Naive thymus-derived CD8-positive, alpha-beta T cell (primary cell): ENCODE data around the gene CUX1. TPM values are rescaled to one million over a fixed set of nuclear protein-coding genes. Genes with fewer than 3 reads are reported as not detected.
A peak's percentile ranks its signal among the peaks of the same experiment; 100 is the strongest.

ENCODE experiments used
- ATAC-seq, 2 donors: fragments of 150-1000 bp; cut with Tn5 transposase in 1 of 2; sonication (Bioruptor Pico), chemical (Tn5 transposase) in 1 of 2; 1 replicate in 1 of 2; 2 replicates in 1 of 2; pipeline ENCODE4 v1.10.0; 2021; ENCODE audit warnings: mild to moderate bottlenecking in 2 of 2, moderate library complexity in 2 of 2
- POLR2A ChIA-PET: fragments of 350-600 bp; sonication (Branson Sonifier 250); formaldehyde crosslinking; loops from one replicate; lab custom pipeline; 2021; ENCODE audit warnings: antibody characterized with exemption; lab: Charles Lee
- DNase-seq, 10 donors: peaks; one replicate each; pipeline versions ENCODE4 v3.0.0 to v3.0.0-alpha.2; 2020 to 2022
- H3K27ac Mint-ChIP-seq, 10 donors: one replicate each; pipeline ENCODE4 v1.8.0; 2020 to 2022; ENCODE audit warnings: mild to moderate bottlenecking in 10 of 10, mixed read lengths in 10 of 10, moderate library complexity in 4 of 10, inconsistent platforms in 1 of 10
- H3K27me3 Mint-ChIP-seq, 5 donors: one replicate each; pipeline ENCODE4 v1.8.0; 2021 to 2022; ENCODE audit warnings: mixed read lengths in 5 of 5
- H3K36me3 Mint-ChIP-seq, 3 donors: one replicate each; pipeline ENCODE4 v1.8.0; 2020 to 2022; ENCODE audit warnings: mixed read lengths in 3 of 3, mild to moderate bottlenecking in 2 of 3, inconsistent platforms in 1 of 3
- H3K4me1 Mint-ChIP-seq, 4 donors: one replicate each; pipeline ENCODE4 v1.8.0; 2021 to 2022; ENCODE audit warnings: mixed read lengths in 4 of 4
- H3K4me3 Mint-ChIP-seq, 10 donors: one replicate each; pipeline ENCODE4 v1.8.0; 2020 to 2022; ENCODE audit warnings: mild to moderate bottlenecking in 10 of 10, mixed read lengths in 10 of 10, moderate library complexity in 6 of 10, inconsistent platforms in 1 of 10
- H3K9me3 Mint-ChIP-seq, 9 donors: one replicate each; pipeline ENCODE4 v1.8.0; 2020 to 2022; ENCODE audit warnings: mixed read lengths in 9 of 9, mild to moderate bottlenecking in 3 of 9, inconsistent platforms in 1 of 9, moderate library complexity in 1 of 9
- polyA plus RNA-seq, 3 donors: library from polyadenylated mRNA; unstranded; fragments of 300-500 nt; fragmentation: Illumina TruSeq; gene quantifications; one replicate each; pipeline ENCODE4 v1.2.3, GENCODE V29; 2021
- total RNA-seq, 8 experiments: library from RNA in 2 of 8; stranded (reverse) in 2 of 8; gene quantifications; one replicate each; pipeline ENCODE4 v1.2.3 and lab custom pipeline; 2021 to 2026

CUX1 gene
- total and polyA plus RNA-seq, 5 experiments from 2014 or later: 10.3 to 66.2 (median 24.1) TPM

DNA sequence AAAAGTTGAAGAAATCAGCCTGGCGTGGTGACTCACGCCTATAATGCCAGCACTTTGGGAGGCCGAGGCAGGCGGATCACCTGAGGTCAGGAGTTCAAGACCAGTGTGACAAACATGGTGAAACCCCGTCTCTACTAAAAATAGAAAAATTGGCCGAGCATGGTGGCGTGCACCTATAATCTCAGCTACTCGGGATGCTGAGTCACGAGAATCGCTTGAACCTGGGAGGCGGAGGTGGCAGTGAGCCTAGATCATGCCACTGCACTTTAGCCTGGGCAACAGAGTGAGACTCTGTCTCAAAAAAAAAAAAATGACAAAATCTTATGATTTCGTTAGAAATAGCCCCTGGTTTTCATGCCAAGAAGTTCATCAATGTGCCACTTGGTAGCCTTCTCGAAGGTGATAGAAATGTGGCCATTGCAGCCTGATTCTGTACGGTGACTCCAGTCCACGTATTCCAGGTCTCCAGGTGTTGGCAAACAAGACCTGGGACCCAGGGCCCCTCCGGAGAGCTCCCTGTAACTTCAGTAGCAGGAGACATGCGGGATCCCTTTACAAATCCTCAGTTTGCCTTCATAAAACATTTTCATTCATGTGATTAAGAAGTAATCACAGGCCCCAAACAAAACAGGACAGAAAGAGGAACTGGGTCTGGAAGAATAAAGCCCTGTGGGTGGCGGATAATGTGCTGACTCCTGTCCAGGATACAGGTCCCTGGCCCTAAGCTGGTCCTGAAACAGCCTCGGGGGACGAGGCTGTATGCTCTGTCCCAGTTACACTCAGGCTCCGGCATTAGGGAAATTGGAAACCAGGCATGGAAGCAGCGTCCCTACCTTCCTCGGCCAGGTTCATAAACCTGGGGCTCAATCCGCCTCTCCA, 262.0 kb downstream of the CUX1 start:
- Mint-ChIP-seq H3K4me1 (peaks cover 5 to 10% (median 5%) of the 10 kb centered on the region in 4 donors), H3K4me3 (peak overlapping the region in 1 of 10 donors; percentile 12), H3K27me3 (no peaks in the 10 kb centered on the region), H3K27ac (no peak overlapping the region), H3K36me3 (peaks cover 21 to 63% (median 54%) of the 10 kb centered on the region in 3 donors), H3K9me3 (peaks cover 0 to 28% (median 10%) of the 10 kb centered on the region in 9 donors)
- no peak for DNase-seq
- POLR2A ChIA-PET: no interaction called here
- ATAC-seq: no peak

DNA sequence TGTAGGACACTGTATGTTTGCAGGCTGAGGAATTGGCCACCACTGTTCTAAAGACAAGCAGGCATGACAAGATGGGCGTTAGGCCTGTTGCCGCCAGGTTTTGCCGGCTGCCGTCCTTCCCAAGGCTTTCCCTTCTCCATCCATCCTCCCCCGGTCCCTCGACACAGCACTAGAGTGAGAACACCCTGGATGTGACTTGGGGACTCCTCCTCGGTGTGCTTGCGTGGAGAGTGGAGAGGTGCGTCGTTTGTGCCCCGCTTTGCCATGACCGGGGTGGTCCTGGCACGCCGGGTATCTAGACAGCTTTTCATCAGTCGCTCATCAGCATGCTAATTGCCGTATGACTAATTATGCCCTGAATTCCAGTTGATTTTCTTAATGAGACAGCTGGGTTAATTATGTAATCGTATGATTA, 262.6 kb downstream of the CUX1 start:
- Mint-ChIP-seq H3K4me3 (peak overlapping the region in 1 of 10 donors; percentile 12), H3K27ac (no peak overlapping the region), H3K9me3 (peaks cover 0 to 28% (median 10%) of the 10 kb centered on the region in 9 donors), H3K4me1 (peaks cover 5 to 10% (median 5%) of the 10 kb centered on the region in 4 donors), H3K27me3 (no peaks in the 10 kb centered on the region), H3K36me3 (peaks cover 21 to 68% (median 55%) of the 10 kb centered on the region in 3 donors)
- no peak for DNase-seq
- POLR2A ChIA-PET: no interaction called here
- no peak for ATAC-seq

DNA sequence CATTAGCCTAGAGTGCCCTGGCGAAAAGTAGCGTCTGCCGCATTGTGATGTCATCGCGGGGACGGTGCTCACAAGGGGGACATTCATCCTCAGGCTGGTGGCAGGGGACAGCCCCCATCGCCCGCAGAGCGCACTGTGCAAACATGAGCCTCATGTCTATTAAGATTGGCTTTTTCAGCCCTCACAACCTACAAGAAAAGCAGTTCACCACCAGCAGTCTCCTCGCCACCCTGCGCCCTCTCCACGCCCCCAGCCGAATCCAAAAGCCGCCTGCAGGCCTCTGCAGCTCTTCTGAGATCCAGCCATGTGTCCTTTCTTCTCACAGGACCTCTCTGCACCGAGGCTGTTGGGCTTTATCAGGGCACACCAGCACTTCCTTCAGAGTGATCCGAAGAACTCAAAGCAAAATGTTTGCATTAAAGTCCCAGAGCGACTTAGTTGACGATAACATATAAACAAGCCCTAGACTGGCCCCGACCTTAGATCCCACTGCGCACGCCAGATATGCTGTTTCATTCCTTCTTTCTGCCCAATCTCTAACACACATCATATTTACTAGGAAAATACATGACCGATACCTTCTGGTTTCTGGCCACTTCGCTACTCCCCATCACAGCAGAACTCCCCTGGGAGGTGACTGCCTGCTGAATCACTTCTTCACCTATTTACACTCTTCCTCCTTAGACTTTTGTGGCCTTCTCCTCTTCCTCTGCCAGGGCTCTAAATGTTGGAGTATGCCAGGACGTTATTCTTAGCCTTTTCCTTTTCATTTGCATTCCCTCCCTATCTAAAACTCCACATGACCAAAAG, 263.2 kb downstream of the CUX1 start:
- no peak for ATAC-seq

DNA sequence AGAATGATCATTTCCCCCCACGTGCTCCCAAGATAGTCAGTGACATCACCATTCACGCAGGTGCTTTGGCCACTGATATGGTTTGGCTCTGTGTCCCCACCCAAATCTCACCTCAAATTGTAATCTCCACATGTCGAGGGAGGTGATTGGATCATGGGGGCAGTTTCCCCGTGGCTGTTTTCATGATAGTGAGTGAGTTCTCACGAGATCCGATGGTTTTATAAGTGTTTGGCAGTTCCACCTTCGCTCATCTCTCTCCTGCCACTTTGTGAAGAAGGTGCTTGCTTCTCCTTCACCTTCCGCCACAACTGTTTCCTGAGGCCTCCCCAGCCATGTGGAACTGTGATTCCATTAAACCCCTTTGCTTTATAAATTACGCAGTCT, 263.8 kb downstream of the CUX1 start:
- H3K27ac Mint-ChIP-seq: peak overlapping the region in 3 of 10 donors; percentile 0 to 61 (median 41)
- H3K4me3 Mint-ChIP-seq: no peak overlapping the region
- H3K9me3 Mint-ChIP-seq: peaks cover 0 to 37% (median 10%) of the 10 kb centered on the region in 9 donors
- peaks cover 26 to 70% (median 52%) of the 10 kb centered on the region in 3 donors for H3K36me3 Mint-ChIP-seq
- no peak for DNase-seq
- POLR2A ChIA-PET: no interaction called here
- no peak for ATAC-seq
- no peaks in the 10 kb centered on the region for H3K27me3 Mint-ChIP-seq
- H3K4me1 Mint-ChIP-seq: peaks cover 4 to 10% (median 4%) of the 10 kb centered on the region in 4 donors

More for the DNA sequence above, 263.2 kb downstream of the CUX1 start:
- Mint-ChIP-seq H3K27me3 (no peaks in the 10 kb centered on the region), H3K4me1 (peaks cover 5 to 10% (median 5%) of the 10 kb centered on the region in 4 donors), H3K4me3 (no peak overlapping the region), H3K36me3 (peaks cover 25 to 70% (median 54%) of the 10 kb centered on the region in 3 donors), H3K27ac (peak overlapping the region in 3 of 10 donors; percentile 16 to 61 (median 41)), H3K9me3 (peaks cover 0 to 34% (median 10%) of the 10 kb centered on the region in 9 donors)
- POLR2A ChIA-PET: no interaction called here
- DNase-seq: no peak

DNA sequence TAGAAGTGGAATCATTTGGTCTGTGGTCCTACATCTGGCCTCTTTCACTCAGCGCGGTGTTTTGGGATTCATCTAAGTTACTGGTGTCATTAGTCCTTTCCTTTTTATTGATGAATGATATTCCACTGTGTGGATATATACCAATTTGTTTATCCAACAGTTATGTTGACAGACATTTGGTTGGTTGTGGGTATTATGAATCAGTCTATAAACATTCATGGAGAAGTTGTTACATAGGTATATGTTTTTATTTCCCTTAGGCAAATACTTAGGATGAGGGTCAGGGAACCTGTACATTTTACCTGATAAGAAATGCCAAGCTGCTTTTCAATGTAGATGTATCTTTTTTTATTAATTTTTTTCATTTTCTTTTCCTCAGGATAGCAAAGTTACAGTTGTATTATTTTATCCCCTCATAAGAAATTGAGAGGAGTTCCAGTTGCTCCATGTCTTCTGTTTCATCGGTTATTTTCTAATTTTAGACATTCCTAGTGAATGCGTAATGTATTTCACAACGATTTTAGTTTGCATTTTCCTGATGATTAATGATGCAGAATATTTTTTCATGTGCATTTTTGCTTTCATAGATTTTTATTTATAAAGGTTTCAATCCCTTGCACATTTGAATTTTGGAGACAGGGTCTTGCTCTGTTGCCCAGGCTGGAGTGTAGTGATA, 265.4 kb downstream of the CUX1 start:
- no peak overlapping the region for H3K4me3 Mint-ChIP-seq
- peaks cover 26 to 69% (median 54%) of the 10 kb centered on the region in 3 donors for H3K36me3 Mint-ChIP-seq
- no peaks in the 10 kb centered on the region for H3K27me3 Mint-ChIP-seq
- H3K9me3 Mint-ChIP-seq: peaks cover 0 to 38% (median 10%) of the 10 kb centered on the region in 9 donors
- DNase-seq (no peak), ATAC-seq (no peak)
- no peaks in the 10 kb centered on the region for H3K4me1 Mint-ChIP-seq
- POLR2A ChIA-PET: no interaction called here
- no peak overlapping the region for H3K27ac Mint-ChIP-seq

DNA sequence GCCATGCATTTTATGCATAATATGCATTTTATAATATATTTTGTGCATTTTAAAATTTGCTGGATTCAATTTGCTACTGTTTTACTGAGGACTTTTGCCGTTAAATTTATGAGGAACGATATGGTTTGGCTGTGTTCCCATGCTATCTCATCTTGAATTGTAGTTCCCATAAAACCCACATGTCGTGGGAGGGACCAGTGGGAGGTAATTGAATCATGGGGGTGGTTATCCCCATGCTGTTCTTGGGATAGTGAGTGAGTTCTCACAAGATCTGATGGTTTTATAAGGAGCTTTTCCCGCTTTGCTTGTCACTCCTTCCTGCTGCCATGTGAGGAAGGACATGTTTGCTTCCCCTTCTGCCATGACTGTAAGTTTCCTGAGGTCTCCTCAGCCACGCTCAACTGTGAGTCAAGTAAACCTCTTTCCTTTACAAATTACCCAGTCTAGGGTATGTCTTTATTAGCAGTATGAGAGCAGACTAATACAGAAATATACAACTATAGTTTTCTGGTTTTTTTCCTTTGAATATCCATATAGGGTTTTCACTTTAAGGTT, 267.9 kb downstream of the CUX1 start:
- H3K4me3 Mint-ChIP-seq: no peak overlapping the region
- H3K27me3 Mint-ChIP-seq: no peaks in the 10 kb centered on the region
- no peak overlapping the region for H3K27ac Mint-ChIP-seq
- H3K36me3 Mint-ChIP-seq: peaks cover 24 to 66% (median 50%) of the 10 kb centered on the region in 3 donors
- peaks cover 0 to 3% (median 0%) of the 10 kb centered on the region in 4 donors for H3K4me1 Mint-ChIP-seq
- DNase-seq (no peak), ATAC-seq (no peak)
- peaks cover 0 to 52% (median 17%) of the 10 kb centered on the region in 9 donors for H3K9me3 Mint-ChIP-seq
- POLR2A ChIA-PET: no interaction called here

DNA sequence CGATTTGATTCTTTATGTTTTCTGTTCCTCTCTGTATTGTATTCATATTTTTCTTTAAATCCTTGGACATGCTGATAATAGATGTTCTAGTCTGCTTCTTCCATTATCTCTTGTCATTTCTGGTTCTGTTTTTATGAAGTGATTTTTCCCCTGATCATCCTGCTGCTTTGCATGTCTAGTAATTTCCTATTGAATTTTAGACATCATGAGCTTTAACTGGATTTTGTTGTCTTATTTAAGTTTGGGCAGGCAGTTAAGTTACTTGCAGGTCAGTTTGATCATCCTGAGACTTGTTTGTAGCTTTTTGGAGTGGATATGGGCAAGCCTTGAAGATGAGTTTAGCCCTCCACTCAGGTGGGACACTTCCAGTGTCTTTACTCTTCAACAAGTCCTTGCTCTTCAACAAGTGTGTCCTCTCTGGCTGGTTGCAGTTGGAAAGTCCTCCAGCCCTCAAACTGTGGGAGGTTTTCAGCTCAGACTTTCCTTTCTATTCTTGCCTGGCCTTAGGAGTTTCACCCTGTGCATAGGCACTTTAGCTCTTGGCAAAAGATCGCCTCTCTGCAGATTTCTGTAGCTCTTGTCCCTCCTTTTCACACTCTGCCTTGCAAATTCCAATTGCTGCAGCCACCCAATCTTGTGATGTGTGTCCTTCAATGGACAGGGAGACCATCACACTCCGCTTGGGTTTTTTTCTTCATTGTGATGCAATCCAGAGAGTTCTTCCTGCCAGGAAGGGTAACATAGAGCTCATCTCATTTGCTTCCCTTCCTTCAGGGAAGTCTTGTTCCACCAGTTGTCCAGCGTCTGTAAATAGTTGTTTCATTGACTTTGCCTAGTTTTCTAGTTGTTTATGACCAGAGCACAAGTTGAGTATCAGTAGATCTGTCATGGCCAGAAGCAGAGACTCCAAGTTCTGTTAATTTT, 272.0 kb downstream of the CUX1 start:
- POLR2A ChIA-PET: no interaction called here

DNA sequence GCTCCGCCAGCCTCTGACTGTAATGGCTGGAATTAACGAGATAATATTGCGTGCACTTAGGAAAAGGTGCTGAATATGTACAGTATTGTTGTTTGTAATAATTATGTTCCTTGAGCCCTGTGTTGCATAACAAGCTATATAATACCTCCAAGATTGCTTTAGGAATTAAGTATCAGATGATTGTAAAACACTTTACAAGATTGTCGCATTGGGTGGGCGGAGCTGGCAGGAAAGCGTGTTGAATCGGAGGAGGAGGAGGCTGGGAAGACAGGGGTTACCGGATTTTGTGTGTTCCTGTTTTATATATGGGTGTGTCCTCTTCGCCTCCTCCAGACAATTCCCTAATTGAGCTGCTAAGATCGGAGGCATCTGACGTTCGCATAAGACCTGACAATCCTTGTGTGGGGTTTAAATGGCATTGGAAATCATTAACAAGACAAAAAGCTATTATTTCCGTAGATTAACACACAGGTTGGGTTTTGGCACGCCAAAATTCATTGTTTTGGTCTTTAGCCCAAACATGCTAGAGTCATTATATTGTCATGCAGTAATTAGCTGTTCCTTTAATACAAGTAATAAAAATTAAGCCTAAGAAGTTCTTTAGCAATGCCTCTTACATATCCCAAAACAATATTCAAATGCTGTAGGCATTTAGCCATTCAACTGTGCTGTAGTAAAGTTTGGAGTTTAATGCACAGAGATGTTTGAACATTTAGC, 276.3 kb downstream of the CUX1 start:
- Mint-ChIP-seq H3K4me3 (no peak overlapping the region), H3K4me1 (peaks cover 0 to 6% (median 1%) of the 10 kb centered on the region in 4 donors), H3K36me3 (peaks cover 3 to 32% (median 12%) of the 10 kb centered on the region in 3 donors), H3K27ac (no peak overlapping the region), H3K27me3 (no peaks in the 10 kb centered on the region), H3K9me3 (peaks cover 0 to 13% (median 5%) of the 10 kb centered on the region in 9 donors)
- ATAC-seq: no peak
- no peak for DNase-seq
- POLR2A ChIA-PET: no interaction called here

More for the DNA sequence above, 272.0 kb downstream of the CUX1 start:
- no peak for ATAC-seq
- Mint-ChIP-seq H3K27me3 (no peaks in the 10 kb centered on the region), H3K4me1 (peaks cover 0 to 6% (median 1%) of the 10 kb centered on the region in 4 donors), H3K4me3 (no peak overlapping the region), H3K36me3 (peaks cover 8 to 33% (median 21%) of the 10 kb centered on the region in 3 donors), H3K27ac (no peak overlapping the region), H3K9me3 (peaks cover 0 to 25% (median 6%) of the 10 kb centered on the region in 9 donors)
- no peak for DNase-seq

DNA sequence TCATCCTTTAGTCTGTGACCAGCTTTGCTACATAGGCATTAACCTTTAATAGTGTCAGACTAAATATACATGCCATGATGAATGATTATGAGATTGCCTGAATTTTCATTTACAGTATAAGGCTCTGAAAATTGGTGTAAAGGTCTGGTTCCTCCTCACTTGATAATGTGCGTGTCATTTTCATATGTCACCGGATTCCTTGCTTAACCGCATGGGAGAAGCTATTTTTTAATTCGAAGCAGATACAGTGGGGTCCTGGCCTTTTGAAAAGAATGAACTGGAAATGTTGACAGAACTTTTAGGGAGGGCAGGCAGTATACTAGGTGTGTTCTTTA, 276.9 kb downstream of the CUX1 start:
- H3K27ac Mint-ChIP-seq: no peak overlapping the region
- no peak for ATAC-seq

DNA sequence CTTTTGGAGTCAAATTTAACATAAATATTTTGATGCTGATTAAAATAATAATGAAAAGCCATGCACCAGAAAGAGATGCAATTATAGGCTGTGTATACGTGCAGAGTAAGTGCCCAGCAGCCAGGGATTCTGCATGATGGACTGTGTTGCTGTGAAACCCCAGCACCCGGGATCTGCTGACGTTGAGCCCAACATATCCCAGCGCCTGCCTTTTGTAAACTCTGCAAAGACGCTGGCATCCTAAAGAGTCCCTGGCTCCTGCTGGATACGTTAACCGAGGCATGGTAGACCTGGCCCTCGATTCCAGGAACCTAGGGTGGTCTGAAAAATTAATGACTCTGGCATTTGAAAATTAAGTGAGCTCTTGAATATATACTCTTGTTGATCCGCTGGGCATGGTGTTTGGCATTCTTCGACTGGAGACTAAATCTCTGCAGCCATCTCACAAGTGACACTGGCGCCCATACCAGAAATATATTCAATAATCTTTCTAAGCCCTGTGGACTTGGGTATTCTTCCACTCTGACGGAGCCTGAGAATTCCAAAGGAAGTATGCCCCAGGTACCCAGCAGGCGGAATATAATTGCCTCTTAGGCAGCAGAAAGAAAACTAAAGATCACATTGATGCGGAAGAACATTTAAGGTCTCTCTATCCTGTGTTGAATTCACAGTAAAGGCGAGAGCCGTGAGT, 278.0 kb downstream of the CUX1 start:
- POLR2A ChIA-PET: interaction anchor here (1.1 kb wide), 1 partner anchor 18 kb away, joined by 3 read pairs; no protein-coding TSS in a partner anchor
- no peak for ATAC-seq
- peaks cover 0 to 1% (median 0%) of the 10 kb centered on the region in 9 donors for H3K9me3 Mint-ChIP-seq
- no peak for DNase-seq
- peaks cover 0 to 31% (median 2%) of the 10 kb centered on the region in 3 donors for H3K36me3 Mint-ChIP-seq
- peaks cover 0 to 6% (median 0%) of the 10 kb centered on the region in 4 donors for H3K4me1 Mint-ChIP-seq
- no peak overlapping the region for H3K4me3 Mint-ChIP-seq
- no peak overlapping the region for H3K27ac Mint-ChIP-seq
- H3K27me3 Mint-ChIP-seq: no peaks in the 10 kb centered on the region

More for the DNA sequence above, 276.9 kb downstream of the CUX1 start:
- no peak for DNase-seq
- Mint-ChIP-seq H3K4me3 (no peak overlapping the region), H3K4me1 (peaks cover 0 to 6% (median 1%) of the 10 kb centered on the region in 4 donors), H3K27me3 (no peaks in the 10 kb centered on the region), H3K9me3 (peaks cover 0 to 8% (median 0%) of the 10 kb centered on the region in 9 donors), H3K36me3 (peaks cover 3 to 33% (median 7%) of the 10 kb centered on the region in 3 donors)
- POLR2A ChIA-PET: no interaction called here
